SK-N-MC (cell line): ENCODE results near the gene RASA1.

Source experiments
- EZH2 ChIP-seq: fragments of 200-600 bp; sonication (generic); IDR thresholded peaks from one replicate; pipeline ENCODE4 v1.6.1; 2017; ENCODE audit warnings: antibody characterized with exemption
- FOXP2 ChIP-seq: optimal IDR thresholded peaks from 2 replicates; pipeline ENCODE3; 2011; ENCODE audit warnings: mild to moderate bottlenecking, moderate library complexity; ENCODE audit not compliant: insufficient read depth; ENCODE audit errors: extremely low read length, control extremely low read depth
- POLR2AphosphoS5 ChIP-seq: IDR thresholded peaks from 2 replicates; pipeline ENCODE4 v1.6.1; 2012; ENCODE audit warnings: mild to moderate bottlenecking, low read depth, low read length, borderline replicate concordance

DNA sequence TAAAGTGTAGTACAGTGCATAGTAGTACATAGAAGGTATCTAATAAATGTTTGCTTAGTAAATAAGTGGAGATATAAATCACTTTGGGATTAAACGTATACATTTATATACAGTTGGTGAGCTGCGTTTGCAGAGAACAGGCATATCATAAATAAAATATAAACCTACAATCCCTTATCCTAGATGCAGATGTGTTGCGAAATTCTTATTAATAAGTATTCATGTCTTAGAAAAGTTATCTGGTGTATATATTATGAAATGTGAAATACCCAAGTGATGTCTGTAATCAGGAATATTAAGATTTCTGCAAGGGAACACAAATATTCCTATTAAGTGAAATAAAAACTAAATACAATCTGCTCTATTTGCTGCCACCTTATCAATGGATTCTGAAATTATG, 136.2 kb downstream of the RASA1 start:
- TF ChIP-seq EZH2 = no peak
- TF ChIP-seq POLR2AphosphoS5 = no peak
- no peak for TF ChIP-seq FOXP2
